H1 (cell line): ENCODE data around the gene EPHA6. TPM values are rescaled to one million over a fixed set of nuclear protein-coding genes. Genes with fewer than 3 reads are reported as not detected.
"Not testable (repeated sequence)": the region's sequence is repeated elsewhere in the genome, so short reads cannot be mapped to it uniquely, and the experiment has no call there.

Source experiments
- CTCF ChIA-PET: fragments of 300-600 bp; sonication (Branson Sonifier 250); formaldehyde crosslinking; loops from one replicate; lab custom pipeline; 2021; ENCODE audit not compliant: partially characterized antibody; lab: Charles Lee
- POLR2A ChIA-PET: fragments of 300-600 bp; sonication (Branson Sonifier 250); formaldehyde crosslinking; loops from one replicate; lab custom pipeline; 2021; ENCODE audit warnings: inconsistent platforms; ENCODE audit not compliant: partially characterized antibody; lab: Charles Lee
- DNase-seq, 2 experiments: peaks; one replicate each; pipeline versions ENCODE4 v3.0.0 to v3.0.0-alpha.2; 2010 to 2022; ENCODE audit warnings: low spot score in 2 of 2, low read depth in 1 of 2, mixed read lengths in 1 of 2
- FAIRE-seq: peaks from 2 replicates; lab custom pipeline; 2011; peaks lifted over from hg19 to GRCh38; lab: Jason Lieb, UNC
- H2AFZ ChIP-seq: 2 replicates; pipeline ENCODE4 v1.8.1; 2012; ENCODE audit warnings: low read length, inconsistent platforms
- H2AK5ac ChIP-seq: 2 replicates; pipeline ENCODE4 v1.6.1; 2013; ENCODE audit warnings: low read depth, low read length
- H2BK120ac ChIP-seq: replicated peaks from 2 replicates; pipeline ENCODE3; 2013; ENCODE audit warnings: low read depth, low read length, inconsistent platforms
- H2BK12ac ChIP-seq: 2 replicates; pipeline ENCODE4 v1.6.1; 2013; ENCODE audit warnings: low read depth, low read length
- H2BK15ac ChIP-seq: 2 replicates; pipeline ENCODE4 v1.6.1; 2013; ENCODE audit warnings: low read length
- H2BK20ac ChIP-seq: 2 replicates; pipeline ENCODE4 v1.6.1; 2013; ENCODE audit warnings: low read length
- H2BK5ac ChIP-seq: 2 replicates; pipeline ENCODE4 v1.6.1; 2013; ENCODE audit warnings: low read depth, low read length
- H3K14ac ChIP-seq: 2 replicates; pipeline ENCODE4 v1.6.1; 2013; ENCODE audit warnings: inconsistent platforms; ENCODE audit not compliant: insufficient read length
- H3K18ac ChIP-seq: 2 replicates; pipeline ENCODE4 v1.6.1; 2013; ENCODE audit warnings: low read length; ENCODE audit errors: extremely low read depth
- H3K23ac ChIP-seq: 2 replicates; pipeline ENCODE4 v1.6.1; 2013; ENCODE audit warnings: inconsistent platforms; ENCODE audit not compliant: insufficient read length
- H3K23me2 ChIP-seq: 2 replicates; pipeline ENCODE4 v1.6.1; 2013; ENCODE audit warnings: low read depth, low read length
- H3K27ac ChIP-seq: 2 replicates; pipeline ENCODE4 v1.6.1; 2011; ENCODE audit warnings: low read depth, low read length, inconsistent platforms
- H3K27me3 ChIP-seq, 4 experiments: replicated peaks in 1 of 4; 1 replicate in 1 of 4; 2 replicates in 3 of 4; pipeline versions ENCODE4 v1.6.1 to v1.8.1; 2011 to 2013; ENCODE audit warnings: low read length in 3 of 4, mild to moderate bottlenecking in 3 of 4, inconsistent platforms in 2 of 4, mixed read lengths in 2 of 4, moderate library complexity in 1 of 4; ENCODE audit not compliant: control insufficient read depth in 3 of 4, insufficient read depth in 3 of 4; ENCODE audit errors: extremely low read depth in 1 of 4
- H3K36me3 ChIP-seq, 4 experiments: 2 replicates each; pipeline versions ENCODE4 v1.6.1 to v1.8.1; 2011 to 2013; ENCODE audit warnings: mild to moderate bottlenecking in 4 of 4, low read length in 3 of 4, moderate library complexity in 2 of 4, control low read depth in 1 of 4, inconsistent platforms in 1 of 4; ENCODE audit not compliant: insufficient read depth in 4 of 4, control insufficient read depth in 2 of 4
- H3K4ac ChIP-seq: replicated peaks from 2 replicates; pipeline ENCODE3; 2013; ENCODE audit warnings: low read length, low read depth, mixed read lengths, inconsistent platforms; ENCODE audit not compliant: insufficient read length
- H3K4me1 ChIP-seq, 4 experiments: replicated peaks in 1 of 4; 1 replicate in 1 of 4; 2 replicates in 3 of 4; pipeline versions ENCODE4 v1.6.1 to v1.8.1; 2011 to 2013; ENCODE audit warnings: low read length in 3 of 4, inconsistent platforms in 2 of 4, mixed read lengths in 1 of 4; ENCODE audit not compliant: insufficient read depth in 4 of 4, control insufficient read depth in 3 of 4
- H3K4me2 ChIP-seq, 2 experiments: 2 replicates each; pipeline versions ENCODE4 v1.6.1 to v1.8.1; 2011 to 2013; ENCODE audit warnings: low read depth in 2 of 2, low read length in 2 of 2, control low read depth in 1 of 2, inconsistent platforms in 1 of 2, mild to moderate bottlenecking in 1 of 2; ENCODE audit not compliant: insufficient read depth in 1 of 2
- H3K4me3 ChIP-seq, 4 experiments: fragments of 200-600, 300-600 bp in 1 of 4; sonication (generic), shearing (Covaris generic), sonication (Bioruptor Twin) in 1 of 4; 2 replicates each; pipeline versions ENCODE4 v1.5.1 to v1.8.1; 2011 to 2016; ENCODE audit warnings: low read length in 4 of 4, low read depth in 3 of 4, control low read depth in 2 of 4, inconsistent platforms in 2 of 4, mild to moderate bottlenecking in 2 of 4, mixed read lengths in 1 of 4, moderate library complexity in 1 of 4; ENCODE audit not compliant: insufficient read depth in 2 of 4; ENCODE audit errors: extremely low read depth in 1 of 4
- H3K56ac ChIP-seq: replicated peaks from 2 replicates; pipeline ENCODE3; 2013; ENCODE audit warnings: low read depth, mild to moderate bottlenecking, mixed read lengths, low read length, inconsistent platforms; ENCODE audit not compliant: insufficient read length
- H3K79me1 ChIP-seq: 2 replicates; pipeline ENCODE4 v1.6.1; 2013; ENCODE audit warnings: low read depth, low read length, control low read depth
- H3K79me2 ChIP-seq, 2 experiments: 2 replicates each; pipeline versions ENCODE4 v1.6.1 to v1.8.1; 2012 to 2013; ENCODE audit warnings: low read length in 2 of 2, mild to moderate bottlenecking in 2 of 2, inconsistent platforms in 1 of 2; ENCODE audit not compliant: insufficient read depth in 2 of 2, control insufficient read depth in 1 of 2
- H3K9ac ChIP-seq, 4 experiments: replicated peaks in 1 of 4; 1 replicate in 1 of 4; 2 replicates in 3 of 4; pipeline versions ENCODE4 v1.6.1 to v1.8.1; 2011 to 2013; ENCODE audit warnings: low read depth in 3 of 4, low read length in 3 of 4, control low read depth in 2 of 4, mild to moderate bottlenecking in 2 of 4, moderate library complexity in 2 of 4, inconsistent platforms in 1 of 4; ENCODE audit errors: extremely low read depth in 1 of 4
- H3K9me3 ChIP-seq, 2 experiments: 2 replicates each; pipeline versions ENCODE4 v1.6.1 to v1.8.1; 2012 to 2013; ENCODE audit warnings: mild to moderate bottlenecking in 2 of 2, moderate library complexity in 2 of 2, control low read depth in 1 of 2, inconsistent platforms in 1 of 2, low read depth in 1 of 2, low read length in 1 of 2, mixed read lengths in 1 of 2; ENCODE audit not compliant: insufficient read depth in 2 of 2
- H4K20me1 ChIP-seq, 2 experiments: replicated peaks in 1 of 2; 2 replicates each; pipeline versions ENCODE3 to v1.8.1; 2011 to 2013; ENCODE audit warnings: inconsistent platforms in 2 of 2, low read length in 2 of 2, mild to moderate bottlenecking in 1 of 2; ENCODE audit not compliant: insufficient read depth in 2 of 2, control insufficient read depth in 1 of 2
- H4K5ac ChIP-seq: 2 replicates; pipeline ENCODE4 v1.6.1; 2013; ENCODE audit warnings: low read length, low read depth, mixed read lengths, inconsistent platforms; ENCODE audit not compliant: insufficient read length
- H4K8ac ChIP-seq: 2 replicates; pipeline ENCODE4 v1.8.0; 2013; ENCODE audit warnings: mild to moderate bottlenecking, moderate library complexity, low read length, inconsistent platforms; ENCODE audit not compliant: insufficient read depth; ENCODE audit errors: extremely low read depth
- H4K91ac ChIP-seq: replicated peaks from 2 replicates; pipeline ENCODE3; 2013; ENCODE audit warnings: low read length, mixed read lengths, inconsistent platforms; ENCODE audit not compliant: insufficient read length
- GABPA ChIP-seq: IDR thresholded peaks from 2 replicates; pipeline ENCODE4 v1.6.1; 2011; ENCODE audit warnings: mild to moderate bottlenecking, low read length, moderate library complexity, borderline replicate concordance; ENCODE audit not compliant: insufficient read depth
- NANOG ChIP-seq: IDR thresholded peaks from 2 replicates; pipeline ENCODE4 v1.6.1; 2011; ENCODE audit warnings: low read length, low read depth, mild to moderate bottlenecking, inconsistent platforms; ENCODE audit not compliant: insufficient read depth, poor library complexity, severe bottlenecking
- SAP30 ChIP-seq: fragments of 300-600 bp; sonication (generic); IDR thresholded peaks from 2 replicates; pipeline ENCODE4 v1.7.1; 2012; ENCODE audit warnings: low read length, moderate library complexity, mild to moderate bottlenecking, inconsistent platforms; ENCODE audit not compliant: insufficient read depth, insufficient replicate concordance
- TAF1 ChIP-seq: IDR thresholded peaks from 2 replicates; pipeline ENCODE4 v1.6.1; 2011; ENCODE audit warnings: mild to moderate bottlenecking, low read depth, low read length
- WGBS, 2 experiments: shearing (Covaris generic) in 1 of 2; methylation state at CpG; one replicate each; pipeline versions ENCODE4 v1.1.6 to v1.1.7; 2013 to 2015; ENCODE audit warnings: low lambda C conversion rate in 2 of 2, mixed read lengths in 2 of 2, inconsistent platforms in 1 of 2, low coverage in 1 of 2, missing lambda C conversion rate in 1 of 2; ENCODE audit not compliant: insufficient replicate concordance in 2 of 2, insufficient coverage in 1 of 2, insufficient read length in 1 of 2; ENCODE audit errors: extremely low coverage in 1 of 2, missing lambda C conversion rate in 1 of 2; 5-methylcytosine and 5-hydroxymethylcytosine counted together
- polyA plus RNA-seq, 7 experiments: library from polyadenylated mRNA; depleted of rRNA in 3 of 7; stranded (reverse) in 5 of 7; unstranded in 2 of 7; fragments of >200 nt in 5 of 7; fragments of 200-250 nt in 2 of 7; gene quantifications; 1 replicate in 5 of 7; 2 replicates in 1 of 7; 4 replicates in 1 of 7; pipeline versions ENCODE4 v1.2.1 to v1.2.3, GENCODE V29; 2011 to 2013; ENCODE audit warnings: missing spikeins in 2 of 7, mixed read lengths in 2 of 7
- total RNA-seq: library from RNA; stranded (reverse); fragmentation: NEBNext Ultra II Directional; extraction: Animal tissue kit (Norgen Biotek cat#: 25700); gene quantifications from 2 replicates; pipeline ENCODE4 v1.2.1, GENCODE V29; 2021
- TF ChIP-seq, protein P1 (sequence below), 3 experiments: IDR thresholded peaks; 1 replicate in 2 of 3; 2 replicates in 1 of 3; pipeline versions ENCODE4 v1.5.1 to v1.6.1; 2011; ENCODE audit warnings: low read length in 3 of 3, mild to moderate bottlenecking in 3 of 3, inconsistent platforms in 2 of 3, low read depth in 1 of 3, moderate library complexity in 1 of 3; ENCODE audit not compliant: insufficient read depth in 1 of 3; ENCODE audit errors: control extremely low read depth in 1 of 3

The EPHA6 gene
- total and polyA plus RNA-seq, 2 of the 8 experiments (the other 6 are each of a cell fraction or from before 2014, with no cell fraction given) = 0.83 to 3.2 TPM

DNA sequence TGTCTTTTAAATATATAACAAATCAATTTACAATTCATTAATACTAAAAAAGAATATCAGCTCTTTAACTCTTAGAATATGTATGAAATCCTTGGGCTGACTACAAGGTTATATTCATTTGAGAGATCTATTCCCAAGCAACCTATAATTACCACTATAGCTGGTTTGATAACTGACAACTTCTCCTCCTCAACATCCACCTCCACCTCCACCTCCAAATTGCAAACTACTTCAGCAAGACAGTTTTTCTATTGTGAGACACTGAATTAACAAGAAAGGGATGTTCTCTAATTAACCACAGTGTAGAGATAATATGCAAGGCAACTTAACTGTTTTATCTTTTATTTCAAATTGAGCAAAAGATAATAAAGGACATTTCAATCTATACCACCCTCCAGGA is 665.3 kb downstream of the EPHA6 start (continued):
- TF ChIP-seq NANOG (no peak), GABPA (no peak), SAP30 (no peak), TAF1 (no peak)
- TF ChIP-seq, protein P1, sequence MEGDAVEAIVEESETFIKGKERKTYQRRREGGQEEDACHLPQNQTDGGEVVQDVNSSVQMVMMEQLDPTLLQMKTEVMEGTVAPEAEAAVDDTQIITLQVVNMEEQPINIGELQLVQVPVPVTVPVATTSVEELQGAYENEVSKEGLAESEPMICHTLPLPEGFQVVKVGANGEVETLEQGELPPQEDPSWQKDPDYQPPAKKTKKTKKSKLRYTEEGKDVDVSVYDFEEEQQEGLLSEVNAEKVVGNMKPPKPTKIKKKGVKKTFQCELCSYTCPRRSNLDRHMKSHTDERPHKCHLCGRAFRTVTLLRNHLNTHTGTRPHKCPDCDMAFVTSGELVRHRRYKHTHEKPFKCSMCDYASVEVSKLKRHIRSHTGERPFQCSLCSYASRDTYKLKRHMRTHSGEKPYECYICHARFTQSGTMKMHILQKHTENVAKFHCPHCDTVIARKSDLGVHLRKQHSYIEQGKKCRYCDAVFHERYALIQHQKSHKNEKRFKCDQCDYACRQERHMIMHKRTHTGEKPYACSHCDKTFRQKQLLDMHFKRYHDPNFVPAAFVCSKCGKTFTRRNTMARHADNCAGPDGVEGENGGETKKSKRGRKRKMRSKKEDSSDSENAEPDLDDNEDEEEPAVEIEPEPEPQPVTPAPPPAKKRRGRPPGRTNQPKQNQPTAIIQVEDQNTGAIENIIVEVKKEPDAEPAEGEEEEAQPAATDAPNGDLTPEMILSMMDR (IDR thresholded peaks at IDR 0.05; ENCODE audit: control extremely low read depth in 1 of 3, insufficient read depth in 1 of 3, low read depth in 1 of 3, low read length in 3 of 3) = no peak

DNA sequence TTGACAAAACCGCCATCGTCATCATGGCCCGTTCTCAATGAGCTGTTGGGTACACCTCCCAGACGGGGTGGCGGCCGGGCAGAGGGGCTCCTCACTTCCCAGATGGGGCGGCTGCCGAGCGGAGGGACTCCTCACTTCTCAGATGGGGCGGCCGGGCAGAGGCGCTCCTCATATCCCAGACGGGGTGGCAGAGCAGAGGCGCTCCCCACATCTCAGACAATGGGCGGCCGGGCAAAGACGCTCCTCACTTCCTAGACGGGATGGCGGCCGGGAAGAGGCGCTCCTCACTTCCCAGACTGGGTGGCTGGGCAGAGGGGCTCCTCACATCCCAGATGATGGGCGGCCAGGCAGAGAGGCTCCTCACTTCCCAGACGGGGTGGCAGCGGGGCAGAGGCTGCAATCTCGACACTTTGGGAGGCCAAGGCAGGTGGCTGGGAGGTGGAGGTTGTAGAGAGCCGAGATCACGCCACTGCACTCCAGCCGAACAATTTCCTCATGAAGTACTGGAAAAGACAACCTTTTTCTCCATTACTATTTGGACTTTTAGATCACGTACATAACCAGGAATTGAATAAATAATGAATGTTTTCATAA is 666.4 kb downstream of the EPHA6 start:
- H3K27me3 ChIP-seq, FAIRE-seq, H2BK5ac ChIP-seq, H2BK120ac ChIP-seq, H3K9me3 ChIP-seq, H2AK5ac ChIP-seq, H2BK15ac ChIP-seq, H4K91ac ChIP-seq, H3K4me1 ChIP-seq, H3K36me3 ChIP-seq, H3K14ac ChIP-seq, H3K27ac ChIP-seq, H3K9ac ChIP-seq, H3K4me3 ChIP-seq, H4K20me1 ChIP-seq, H3K79me2 ChIP-seq, H3K18ac ChIP-seq, POLR2A ChIA-PET, CTCF ChIA-PET, DNase-seq, H3K23me2 ChIP-seq, H3K79me1 ChIP-seq, H3K56ac ChIP-seq, H4K5ac ChIP-seq, H4K8ac ChIP-seq, H2BK12ac ChIP-seq, H3K23ac ChIP-seq, H2AFZ ChIP-seq, H2BK20ac ChIP-seq, H3K4me2 ChIP-seq, H3K4ac ChIP-seq: not testable (repeated sequence)
- WGBS, 2 experiments = 99% methylated on average over 20 of the region's 29 CpGs; no CpG with 5 or more reads in 1 of the 2 experiments
